ENCODE measurements around the gene ZNF668. TPM values are rescaled to one million over a fixed set of nuclear protein-coding genes. Genes with fewer than 3 reads are reported as not detected.

The ZNF668 gene
- total and polyA plus RNA-seq, 2 of the 13 experiments (the other 11 are each of a cell fraction or from before 2014, with no cell fraction given), result 3.8 to 9.8 TPM

GRCh38 chr16:31093132-31093703 is 19.2 kb upstream of the ZNF668 start (continued):
- TF ChIP-seq KDM5B (CRISPR knock-in tag; IDR thresholded peaks at IDR 0.05; ENCODE audit: borderline replicate concordance) (peak; percentile 35; the same call in 1 of the 2 replicates), MEF2D (CRISPR knock-in tag; IDR thresholded peaks at IDR 0.05) (no peak), RARA (CRISPR knock-in tag; IDR thresholded peaks at IDR 0.05) (0 out of 2 replicates have a peak, but pooled peaks have one; percentile 18), SP4 (CRISPR knock-in tag; IDR thresholded peaks at IDR 0.05) (0 out of 2 replicates have a peak, but pooled peaks have one; percentile 46), POLR2A (IDR thresholded peaks at IDR 0.05; ENCODE audit: insufficient read depth in 1 of 2, low read depth in 2 of 2, low read length in 2 of 2) (peak; percentile 54 to 71; a peak in 2 of 4 replicates), NFKB2 (CRISPR knock-in tag; IDR thresholded peaks at IDR 0.05; ENCODE audit: borderline replicate concordance) (0 out of 2 replicates have a peak, but pooled peaks have one; percentile 34), MLXIP (CRISPR knock-in tag; IDR thresholded peaks at IDR 0.05; ENCODE audit: borderline replicate concordance) (no peak), SMAD3 (CRISPR knock-in tag; IDR thresholded peaks at IDR 0.05) (0 out of 2 replicates have a peak, but pooled peaks have one; percentile 51), MIER3 (CRISPR knock-in tag; IDR thresholded peaks at IDR 0.05; ENCODE audit: borderline replicate concordance) (0 out of 2 replicates have a peak, but pooled peaks have one; percentile 55), U2AF2 (IDR thresholded peaks at IDR 0.05; ENCODE audit: low read depth, low read length) (no peak), ZNF543 (CRISPR knock-in tag; IDR thresholded peaks at IDR 0.05) (no peak; the same call in 1 of the 2 replicates), SP5 (CRISPR knock-in tag; IDR thresholded peaks at IDR 0.05; ENCODE audit: borderline replicate concordance, low read depth) (peak; percentile 52; the same call in 1 of the 2 replicates), FOXA3 (CRISPR knock-in tag; IDR thresholded peaks at IDR 0.05) (peak; percentile 25; the same call in 1 of the 2 replicates), TFAP4 (IDR thresholded peaks at IDR 0.05; ENCODE audit: borderline replicate concordance, low read depth) (peak; percentile 68; the same call in 1 of the 2 replicates), ARID5B (CRISPR knock-in tag; IDR thresholded peaks at IDR 0.05) (peak; percentile 23; the same call in 1 of the 2 replicates), MAX (IDR thresholded peaks at IDR 0.05) (peak; percentile 63), ZNF850 (CRISPR knock-in tag; conservative IDR thresholded peaks at IDR 0.05) (0 out of 2 replicates have a peak, but pooled peaks have one; percentile 19), ZFY (CRISPR knock-in tag; IDR thresholded peaks at IDR 0.05) (peak; percentile 56), PBX2 (CRISPR knock-in tag; IDR thresholded peaks at IDR 0.05) (no peak), CBX1 (IDR thresholded peaks at IDR 0.05; ENCODE audit: low read depth) (peak; percentile 35), ZNF580 (CRISPR knock-in tag; IDR thresholded peaks at IDR 0.05; ENCODE audit: borderline replicate concordance, low read depth) (peak; percentile 3; the same call in 1 of the 2 replicates), TAF1 (CRISPR knock-in tag; IDR thresholded peaks at IDR 0.05) (peak; percentile 43; the same call in 1 of the 2 replicates)

All from HepG2 (cell line).